DMS79 treated with DMSO at 0.1 percent for 48 hours (cell line): Measurements from ENCODE around the gene TMEM115.

ENCODE experiments used
- DNase-seq: peaks from one replicate; lab custom pipeline; 2025; lab: John Stamatoyannopoulos, UW

TMEM115 gene

DNA sequence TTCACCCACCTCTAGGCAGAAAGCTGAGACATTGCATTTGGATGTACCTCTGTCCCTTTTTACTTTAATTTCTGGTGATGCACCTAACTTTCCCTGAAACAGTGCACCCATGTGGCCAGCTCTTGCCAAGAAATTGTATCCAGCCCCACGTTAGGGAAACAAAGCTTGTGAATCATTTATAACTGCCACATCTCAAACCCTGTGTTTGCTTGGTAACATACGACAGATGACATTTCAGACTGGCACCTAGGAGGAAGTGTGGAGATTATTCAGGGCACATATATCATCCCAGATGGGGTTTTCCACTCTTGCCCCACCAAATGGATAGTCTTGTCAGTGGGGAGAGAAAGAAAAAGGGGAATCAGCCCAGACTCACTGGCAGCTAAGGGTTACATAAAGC lies 6.5 kb downstream of the TMEM115 start:
- no peak for DNase-seq

DNA sequence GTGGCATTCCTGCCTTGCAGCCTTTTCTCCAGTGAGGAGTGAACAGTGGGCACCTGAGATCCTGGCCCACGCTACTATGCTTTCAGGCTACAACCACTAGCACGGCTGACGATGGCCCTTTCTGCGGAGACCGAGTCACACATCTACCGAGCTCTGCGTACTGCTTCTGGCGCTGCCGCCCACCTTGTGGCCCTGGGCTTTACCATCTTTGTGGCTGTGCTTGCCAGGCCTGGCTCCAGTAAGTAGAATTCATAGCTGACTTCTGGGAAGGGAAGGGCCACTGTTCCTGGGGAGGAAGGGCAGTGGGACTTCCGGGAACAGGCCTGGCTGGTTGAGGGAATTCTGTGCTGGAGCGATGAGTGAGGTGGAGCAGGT lies 8.0 kb downstream of the TMEM115 start:
- no peak for DNase-seq

DNA sequence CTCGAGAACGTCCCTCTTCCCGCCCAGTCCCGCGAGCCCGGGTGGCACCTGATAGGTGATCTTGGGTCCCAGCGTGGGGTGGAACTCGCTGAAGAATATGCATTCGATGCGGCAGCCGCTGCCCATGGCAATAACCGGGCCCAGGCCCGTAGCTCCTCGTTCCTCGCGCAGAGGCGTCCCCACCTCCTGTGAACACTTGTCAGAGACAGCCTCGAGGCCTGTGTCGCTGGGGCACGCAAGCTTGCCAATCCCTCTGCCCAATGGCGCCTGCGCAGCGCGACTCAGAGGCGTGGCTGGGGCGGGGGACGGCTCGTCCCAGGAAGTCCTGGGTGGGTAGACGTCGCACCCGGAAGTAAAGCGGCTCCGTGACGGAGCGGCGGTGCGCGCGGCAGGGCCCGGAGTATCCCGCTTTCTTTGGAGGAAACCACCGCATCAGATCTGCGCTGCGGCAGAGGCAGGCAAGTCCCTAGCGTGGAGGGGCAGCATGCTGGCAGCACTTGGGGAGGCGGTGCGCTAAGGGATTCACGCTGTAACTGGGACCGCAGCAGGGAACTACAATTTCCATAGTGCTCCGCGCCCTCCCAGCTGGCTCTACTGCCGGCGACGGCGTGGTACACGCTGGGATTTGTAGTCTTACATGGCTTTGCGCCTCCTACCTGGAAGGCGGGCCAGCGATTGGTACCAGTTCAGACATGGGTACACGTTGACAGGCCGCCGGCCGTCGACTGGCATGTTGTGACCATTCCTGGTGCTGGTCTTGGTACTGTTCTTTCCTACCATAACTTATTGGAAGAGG lies 8.6 kb downstream of the TMEM115 start, which contains the start of the genes CYB561D2 and NPRL2:
Gene CYB561D2 (plus strand): TSS at position 336 of the 796 bp plus-strand sequence. CDS start 572 bp downstream, outside the sequence.
Gene NPRL2 (minus strand): TSS at position 249 of the 796 bp plus-strand sequence. CDS start 123 bp downstream, at position 126.
- peak; percentile 68 for DNase-seq

DNA sequence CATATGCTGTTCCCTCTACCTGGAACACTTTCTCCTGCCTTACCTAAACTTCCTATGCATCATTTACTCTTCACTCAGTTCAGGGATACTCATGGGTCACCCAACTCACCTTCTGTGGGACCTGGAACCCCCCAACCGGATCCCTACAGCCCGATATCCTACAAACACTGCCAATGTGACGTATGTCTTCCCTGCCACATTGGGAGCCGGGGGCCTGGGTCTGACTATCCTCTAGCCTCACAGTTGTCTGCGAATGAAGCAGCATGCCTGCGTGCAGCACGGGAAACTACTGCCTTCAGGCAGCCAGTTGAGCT lies 9.2 kb downstream of the TMEM115 start:
- DNase-seq = no peak

DNA sequence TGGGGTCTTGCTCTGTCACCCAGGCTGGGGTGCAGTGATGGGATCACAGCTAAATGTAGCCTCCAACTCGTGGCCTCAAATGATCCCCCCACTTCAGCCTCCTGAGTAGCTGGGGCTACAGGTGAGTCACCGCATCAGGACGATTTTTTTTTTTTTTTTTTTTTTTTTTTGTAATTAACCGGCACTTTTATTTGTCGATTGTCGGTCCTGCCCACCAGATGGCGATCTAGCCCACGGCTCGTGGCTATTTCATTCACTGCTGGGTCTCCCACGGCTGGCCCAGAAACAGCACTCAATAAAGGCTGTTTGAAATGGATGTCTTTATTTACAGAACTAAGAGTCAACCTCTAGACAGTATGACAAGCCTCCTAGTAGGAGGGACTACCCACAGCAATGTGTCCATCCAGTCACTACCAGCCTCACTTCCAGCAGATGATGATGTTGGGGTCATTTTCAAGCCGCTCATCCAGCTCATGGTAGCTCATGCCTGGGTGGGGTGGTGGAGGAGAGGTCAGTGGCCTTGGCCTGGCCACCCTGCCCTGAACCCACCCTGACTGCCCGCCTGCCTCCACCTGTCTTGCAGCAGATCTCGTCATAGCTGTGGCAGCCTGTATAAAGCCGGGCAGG lies 12.0 kb downstream of the TMEM115 start:
- DNase-seq = peak; percentile 31

DNA sequence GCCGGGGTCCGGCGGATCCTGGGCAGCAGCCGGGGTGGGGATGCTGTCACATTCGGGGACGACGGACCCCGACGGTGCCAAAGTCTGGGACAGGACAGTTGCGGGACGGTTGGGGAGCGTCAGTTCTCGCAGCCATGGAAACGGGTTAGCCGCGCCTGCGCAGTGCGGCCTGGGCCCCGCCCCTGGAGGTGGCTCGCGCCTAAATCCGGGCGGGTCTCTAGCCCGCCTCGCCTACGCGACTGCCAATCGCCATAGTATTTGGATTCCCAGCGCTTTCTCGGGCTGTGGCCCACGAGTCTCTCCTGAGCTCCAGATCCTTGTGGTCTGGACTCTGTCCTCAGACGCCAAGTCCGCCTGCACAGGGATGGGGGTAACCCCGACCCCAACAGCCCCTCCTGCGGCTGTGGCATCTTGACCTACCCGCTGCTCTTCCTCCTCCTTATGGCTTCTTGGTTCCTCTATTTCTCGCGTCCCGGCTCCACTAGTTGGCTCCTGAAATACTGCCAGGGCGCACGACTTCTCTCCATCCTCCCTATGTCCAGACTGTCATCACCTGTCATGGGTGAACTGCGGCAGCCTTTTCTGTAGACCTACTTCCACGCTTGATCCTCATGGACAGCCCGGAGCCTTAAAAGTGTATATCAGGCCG lies 13.6 kb downstream of the TMEM115 start, which contains the start of gene ZMYND10:
Gene ZMYND10 (minus strand): TSS at position 147 of the 649 bp plus-strand sequence. CDS start 153 bp downstream, outside the sequence.
- DNase-seq = peak; percentile 43

DNA sequence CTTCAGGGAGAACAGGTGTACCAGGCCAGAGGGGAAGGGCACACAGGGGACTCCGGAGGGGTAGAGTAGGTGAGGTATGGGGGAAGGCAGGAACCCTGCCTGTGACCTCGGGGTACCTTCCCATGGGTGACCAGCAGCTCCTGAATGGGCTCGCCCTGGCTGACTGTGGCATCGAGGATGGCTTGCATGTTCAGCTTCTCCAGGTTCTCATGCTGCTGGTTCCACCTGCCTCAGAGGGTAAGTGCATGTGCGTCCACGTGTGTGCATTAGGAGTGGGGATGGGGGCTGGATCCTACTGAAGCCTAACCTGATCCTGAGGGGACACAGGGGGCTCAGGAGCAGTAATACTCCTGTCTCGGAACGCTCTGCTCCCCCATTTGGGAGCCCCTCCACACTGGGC lies 14.3 kb downstream of the TMEM115 start:
- no peak for DNase-seq

DNA sequence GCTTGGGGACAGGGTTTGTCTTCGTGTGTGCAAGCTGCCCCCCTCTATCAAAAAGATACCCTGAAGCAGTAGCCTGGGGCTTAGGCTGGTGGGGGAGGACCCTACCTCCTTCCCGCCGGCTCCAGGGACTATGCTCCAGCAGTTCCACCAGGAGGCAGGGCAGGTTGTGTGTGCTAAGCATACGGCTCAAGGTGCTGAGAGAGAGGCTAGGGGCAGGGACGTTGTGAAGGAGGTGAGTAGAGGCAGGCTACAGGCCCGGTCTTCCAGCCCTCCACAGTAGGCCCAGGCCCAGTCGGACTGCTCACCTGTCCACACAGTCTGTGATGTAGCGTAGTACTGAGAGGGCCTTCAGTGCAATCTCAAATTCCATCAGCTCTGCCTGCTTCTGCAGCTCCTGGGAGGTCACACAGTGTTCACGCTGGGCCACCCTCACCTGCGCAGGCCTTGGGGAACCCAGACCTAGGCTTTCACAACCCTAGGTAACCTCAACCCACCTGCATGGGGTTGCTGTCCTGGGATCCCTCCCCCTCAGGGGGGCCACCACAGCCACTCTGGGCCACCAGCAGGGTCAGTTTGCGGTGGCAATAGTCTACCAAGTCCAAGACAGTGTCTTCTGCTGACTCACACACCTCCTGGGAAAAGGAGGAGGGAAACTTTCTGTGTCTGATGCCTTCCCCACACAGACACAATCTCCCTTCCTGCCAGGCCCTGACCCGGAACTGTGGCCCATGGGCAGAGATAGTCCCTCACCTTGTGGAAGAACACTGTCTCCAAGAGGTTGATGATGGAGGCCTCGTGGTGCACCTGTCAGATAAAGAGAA lies 16.3 kb downstream of the TMEM115 start:
- no peak for DNase-seq

DNA sequence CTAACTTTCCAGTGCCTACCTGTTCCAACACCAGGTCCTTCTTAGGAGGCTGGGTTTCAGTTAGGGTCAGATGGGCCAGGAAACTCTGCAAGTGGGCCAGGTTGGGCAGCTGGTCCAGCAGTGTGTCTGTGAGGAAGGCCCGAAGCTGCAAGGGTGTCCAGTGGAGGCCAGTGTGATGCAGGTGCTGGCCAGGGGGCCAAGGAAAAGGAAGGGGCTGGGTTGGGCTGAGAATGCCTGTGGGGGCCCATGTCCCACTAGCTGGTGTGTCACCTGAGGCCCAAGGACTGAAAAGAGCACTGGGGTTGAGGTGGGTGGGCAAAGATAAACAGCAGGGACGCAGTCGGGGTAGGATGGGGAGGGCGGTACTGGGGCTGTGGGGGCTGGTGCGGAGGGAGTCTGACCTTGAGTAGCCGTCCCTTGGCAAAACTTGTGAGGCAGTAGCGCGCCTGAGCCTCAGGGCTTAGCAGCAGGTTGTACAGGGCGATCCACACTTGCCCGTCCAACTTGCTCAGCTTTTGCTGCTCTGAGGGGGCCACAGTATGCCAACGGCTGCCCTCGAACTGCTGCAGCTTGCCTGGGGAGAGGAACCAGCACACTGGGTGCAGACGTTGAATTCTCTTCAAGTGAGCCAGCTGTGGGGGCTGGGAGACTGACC lies 17.2 kb downstream of the TMEM115 start:
- DNase-seq = no peak

DNA sequence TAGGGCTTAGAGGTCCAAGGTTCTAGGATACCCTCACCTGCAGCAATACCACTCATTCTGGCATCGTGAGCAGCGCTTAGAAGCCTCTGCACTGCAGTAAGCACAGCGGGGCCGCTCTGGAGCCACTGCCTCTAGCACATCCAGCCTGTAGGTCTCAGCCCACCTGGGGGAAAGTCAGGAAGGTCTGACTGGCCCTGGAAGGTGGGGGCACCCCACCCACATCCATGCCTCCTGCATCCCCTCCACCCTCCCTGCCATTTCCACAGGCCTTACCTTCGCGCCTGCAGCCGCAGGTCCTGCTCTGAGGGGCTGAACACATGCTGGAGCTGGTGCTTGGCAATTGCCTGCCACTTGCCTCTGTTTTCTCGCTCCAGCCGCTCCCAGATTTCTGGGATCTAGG lies 17.8 kb downstream of the TMEM115 start:
- no peak for DNase-seq

DNA sequence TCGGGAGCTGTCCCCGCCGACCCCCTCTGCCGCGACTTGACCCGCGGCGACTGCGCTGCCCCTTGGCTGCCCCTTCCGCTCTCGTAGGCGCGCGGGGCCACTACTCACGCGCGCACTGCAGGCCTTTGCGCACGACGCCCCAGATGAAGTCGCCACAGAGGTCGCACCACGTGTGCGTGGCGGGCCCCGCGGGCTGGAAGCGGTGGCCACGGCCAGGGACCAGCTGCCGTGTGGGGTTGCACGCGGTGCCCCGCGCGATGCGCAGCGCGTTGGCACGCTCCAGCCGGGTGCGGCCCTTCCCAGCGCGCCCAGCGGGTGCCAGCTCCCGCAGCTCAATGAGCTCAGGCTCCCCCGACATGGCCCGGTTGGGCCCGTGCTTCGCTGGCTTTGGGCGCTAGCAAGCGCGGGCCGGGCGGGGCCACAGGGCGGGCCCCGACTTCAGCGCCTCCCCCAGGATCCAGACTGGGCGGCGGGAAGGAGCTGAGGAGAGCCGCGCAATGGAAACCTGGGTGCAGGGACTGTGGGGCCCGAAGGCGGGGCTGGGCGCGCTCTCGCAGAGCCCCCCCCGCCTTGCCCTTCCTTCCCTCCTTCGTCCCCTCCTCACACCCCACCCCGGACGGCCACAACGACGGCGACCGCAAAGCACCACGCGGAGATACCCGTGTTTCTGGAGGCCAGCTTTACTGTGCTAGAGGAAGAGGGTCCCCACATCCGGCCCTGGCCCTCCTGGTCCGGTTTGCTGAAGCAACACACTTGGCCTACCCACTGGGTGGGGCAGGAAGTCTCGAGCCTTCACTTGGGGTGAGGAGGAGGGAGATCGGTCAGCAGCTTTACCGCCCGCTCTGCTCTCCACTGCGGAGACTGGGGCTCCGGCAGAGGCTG lies 18.6 kb downstream of the TMEM115 start, which contains the start of gene RASSF1:
Gene RASSF1 (minus strand): TSS at position 389 of the 882 bp plus-strand sequence. CDS start 31 bp downstream, at position 358.
- DNase-seq = no peak

DNA sequence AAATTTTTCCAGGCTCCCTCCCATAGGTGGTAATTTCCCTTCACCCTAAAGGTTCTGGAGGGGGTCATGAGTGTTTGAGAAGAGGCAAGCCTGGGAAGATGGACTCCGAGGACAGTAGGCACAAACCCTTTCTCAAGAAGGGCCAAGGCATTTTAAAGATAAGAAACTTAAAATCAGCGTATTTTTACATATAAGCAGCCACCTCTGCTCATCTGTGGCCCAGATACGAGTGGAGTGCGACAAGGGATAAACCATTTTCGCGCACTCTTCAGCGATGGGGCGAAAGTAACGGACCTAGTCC lies 19.2 kb downstream of the TMEM115 start:
- DNase-seq = no peak

DNA sequence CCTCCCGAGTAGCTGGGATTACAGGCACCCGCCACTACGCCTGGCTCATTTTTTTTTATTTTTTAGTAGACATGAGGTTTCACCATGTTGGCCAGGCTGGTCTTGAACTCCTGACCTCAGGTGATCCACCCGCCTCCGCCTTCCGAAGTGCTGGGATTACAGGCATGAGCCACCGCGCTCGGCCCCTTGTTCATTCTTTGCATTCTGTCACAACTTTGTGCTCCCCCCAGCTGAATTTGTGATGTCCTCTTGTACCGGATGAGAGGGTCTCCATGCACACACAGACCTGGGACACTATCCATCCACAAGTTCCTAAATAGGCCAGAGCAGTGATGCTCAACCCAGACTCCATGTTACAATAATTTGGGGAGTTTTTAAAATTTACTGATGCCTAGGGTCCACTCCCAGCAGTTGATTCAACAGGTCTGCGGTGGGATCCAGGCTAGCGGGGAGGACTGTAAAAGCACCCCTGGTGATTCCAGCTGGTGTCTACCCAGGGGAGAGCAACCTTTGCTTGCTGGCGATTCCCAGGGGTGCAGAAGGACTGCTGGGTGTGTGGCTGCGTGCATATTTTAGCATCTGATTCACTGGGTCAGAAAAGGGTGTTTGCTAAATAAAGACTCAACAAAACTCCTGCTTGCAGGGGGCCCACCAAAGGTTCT lies 19.7 kb downstream of the TMEM115 start:
- DNase-seq = no peak

DNA sequence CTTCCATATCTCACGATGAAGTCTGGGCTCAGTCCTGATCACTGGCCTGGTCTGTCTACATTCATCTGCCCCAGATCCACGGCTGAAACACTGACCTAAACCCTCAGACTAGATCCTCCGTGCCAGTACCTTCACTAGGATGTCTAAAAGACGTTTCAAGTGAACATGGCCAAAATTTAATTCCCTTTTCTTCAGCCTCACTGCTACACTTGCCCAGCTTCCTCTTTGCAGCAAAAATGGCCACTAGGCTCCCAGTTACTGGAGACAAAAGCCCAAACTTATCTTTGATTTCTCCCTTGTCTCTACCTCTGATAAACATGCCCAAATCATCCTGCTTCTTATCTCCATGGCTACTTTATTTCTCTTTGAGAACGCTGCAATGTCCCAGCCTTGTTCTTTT lies 20.4 kb downstream of the TMEM115 start:
- no peak for DNase-seq

DNA sequence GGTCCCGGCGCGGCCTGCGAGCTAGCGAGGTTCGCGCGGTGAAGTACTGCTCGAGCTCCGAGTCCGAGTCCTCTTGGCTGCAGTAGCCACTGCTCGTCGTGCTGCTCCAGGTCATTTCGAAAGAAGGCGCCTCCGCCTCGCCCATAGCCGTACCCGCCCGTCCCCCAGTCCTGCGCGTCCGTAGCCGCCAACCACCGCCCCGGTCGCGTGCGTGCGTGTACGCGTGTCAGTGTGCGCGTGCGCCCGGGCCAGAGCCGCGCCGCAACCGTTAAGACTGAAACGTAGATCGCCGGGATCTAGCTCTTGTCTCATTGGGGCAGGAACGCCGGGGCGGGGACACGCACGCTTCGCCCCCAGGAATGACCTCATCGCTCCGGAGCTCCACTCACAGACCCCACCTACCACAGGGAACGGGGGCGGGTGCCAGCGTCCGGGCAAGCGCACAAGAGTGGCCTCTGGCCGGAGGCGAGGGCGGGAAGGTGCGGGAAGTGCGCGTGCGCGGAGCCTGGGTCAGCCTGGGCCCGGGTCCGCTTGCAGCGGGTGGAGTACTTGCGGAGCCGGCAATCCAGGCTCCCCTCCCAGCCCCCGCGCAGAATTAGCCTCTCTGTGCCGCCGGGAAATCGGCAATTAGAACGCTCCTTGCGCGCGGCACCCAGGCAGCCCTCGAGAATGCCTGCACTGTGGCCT lies 22.0 kb downstream of the TMEM115 start:
- DNase-seq = peak; percentile 86

DNA sequence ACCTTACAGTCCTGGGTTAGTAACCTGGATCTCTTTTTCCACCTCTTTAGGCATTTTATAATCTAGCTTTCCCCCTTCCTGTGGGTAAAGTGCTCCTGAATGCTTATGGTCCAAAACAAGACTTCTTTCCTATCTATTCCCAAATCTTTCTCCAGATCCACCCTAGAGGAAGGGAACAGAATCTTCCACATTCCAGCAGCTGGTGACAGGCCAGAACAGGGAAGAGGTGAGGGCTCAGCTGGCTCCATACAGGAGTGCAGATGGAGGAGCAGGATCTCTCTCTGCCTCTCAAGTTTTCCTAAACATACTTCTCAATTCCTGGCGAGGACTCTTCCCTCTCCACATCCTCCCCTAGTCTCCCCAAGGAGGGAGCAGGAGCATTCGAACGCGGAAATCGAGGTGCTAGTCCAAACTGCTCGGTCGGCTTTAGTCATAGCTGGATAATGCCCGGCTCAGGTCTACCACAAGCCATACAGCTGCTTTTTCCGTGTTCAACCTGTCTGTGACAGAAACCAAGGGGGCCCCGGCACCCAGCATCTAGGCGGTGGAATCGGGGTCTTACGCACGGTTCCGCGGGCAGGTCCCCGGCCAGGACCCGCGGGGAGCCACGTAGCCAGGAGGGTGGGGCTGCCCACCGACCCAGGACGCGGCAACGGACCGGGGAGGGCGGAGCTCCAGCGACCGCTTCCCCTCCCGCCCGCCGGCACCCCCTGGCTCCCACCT lies 22.7 kb downstream of the TMEM115 start:
- no peak for DNase-seq

DNA sequence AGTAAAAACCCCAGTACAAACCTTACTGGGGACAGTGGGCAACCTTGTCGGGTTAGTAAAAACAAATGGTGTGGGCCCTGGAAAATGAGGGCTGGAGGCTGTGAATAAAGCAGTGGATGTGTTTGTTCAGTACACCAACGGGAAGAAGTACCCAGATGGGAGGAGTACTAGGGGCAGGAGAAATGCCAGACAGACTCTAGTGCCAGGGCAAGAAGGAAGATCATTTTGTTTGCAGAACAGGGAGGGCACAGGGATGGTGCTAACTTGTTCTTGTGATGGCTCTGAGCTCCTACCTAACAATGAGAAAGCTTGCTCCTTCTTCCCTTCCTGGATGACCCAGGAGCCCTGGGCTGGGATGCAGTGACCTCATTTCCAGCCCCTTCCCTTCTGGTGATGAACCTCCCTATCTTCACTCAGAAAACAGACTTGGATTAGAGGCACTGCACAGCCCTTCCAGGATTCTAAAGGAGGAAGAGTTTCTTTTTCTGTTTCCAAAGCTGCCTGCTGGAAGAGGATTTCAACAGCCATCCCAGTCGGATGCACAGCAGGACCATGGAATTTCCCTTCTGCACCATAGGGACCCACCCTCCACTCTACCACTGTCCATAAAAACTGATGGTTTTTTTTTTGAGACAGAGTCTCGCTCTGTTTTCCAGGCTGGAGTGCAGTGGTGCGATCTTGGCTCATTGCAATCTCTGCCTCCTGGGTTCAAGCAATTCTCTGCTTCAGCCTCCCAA lies 24.8 kb downstream of the TMEM115 start:
- DNase-seq = no peak

DNA sequence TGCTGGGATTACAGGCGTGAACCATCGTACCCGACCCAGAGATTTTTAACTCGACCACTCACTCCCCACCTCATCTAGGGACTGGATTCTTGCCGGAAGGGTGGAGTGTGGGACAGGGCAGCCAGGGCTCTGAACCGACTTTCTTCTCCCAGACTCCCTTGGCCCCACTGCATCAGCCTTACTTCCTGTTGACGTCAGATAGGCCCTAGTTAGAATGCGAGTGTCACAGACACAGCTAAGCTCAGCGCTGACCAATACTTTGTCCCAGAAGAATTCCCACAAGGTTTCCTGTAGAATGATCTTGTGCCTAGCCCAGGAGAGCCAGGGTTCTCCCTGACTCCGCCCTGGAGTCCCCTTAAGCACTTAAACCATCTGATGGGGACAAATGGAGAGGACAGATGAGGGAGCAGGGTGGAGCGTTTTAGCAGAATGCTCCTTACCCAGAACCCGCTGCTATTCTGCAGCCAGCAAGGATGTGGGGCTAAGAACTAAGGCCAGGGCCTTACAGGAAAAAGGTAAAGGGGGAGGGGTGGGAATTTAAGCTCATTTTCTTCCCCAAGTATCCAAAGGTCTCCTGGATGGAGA lies 25.5 kb downstream of the TMEM115 start:
- no peak for DNase-seq
